Measurements from ENCODE around the gene CDH1.
"Not testable (repeated sequence)": the region's sequence is repeated elsewhere in the genome, so short reads cannot be mapped to it uniquely, and the experiment has no call there.

The CDH1 gene

GRCh38 chr16:68826652-68827051 is 89.6 kb downstream of the CDH1 start:
- H3K9me3 Mint-ChIP-seq: no peaks in the 10 kb centered on the region
- no peak overlapping the region for H3K4me3 Mint-ChIP-seq
- no peak overlapping the region for H3K27ac Mint-ChIP-seq (ENCODE audit: low read depth)
- no peaks in the 10 kb centered on the region for H3K27me3 Mint-ChIP-seq
- no peaks in the 10 kb centered on the region for H3K4me1 Mint-ChIP-seq
- ATAC-seq (replicated peaks; ENCODE audit: extremely low read depth, poor library complexity, severe bottlenecking): no peak
- peaks cover 3% of the 10 kb centered on the region for H3K36me3 Mint-ChIP-seq (ENCODE audit: insufficient read depth)
- DNase-seq (ENCODE audit: low spot score in 2 of 2): no peak

- no peak for ATAC-seq (replicated peaks; ENCODE audit: extremely low read depth, poor library complexity, severe bottlenecking)
- H3K4me1 Mint-ChIP-seq: no peaks in the 10 kb centered on the region
- no peak for DNase-seq (ENCODE audit: low spot score in 2 of 2)
- peaks cover 3% of the 10 kb centered on the region for H3K36me3 Mint-ChIP-seq (ENCODE audit: insufficient read depth)
- H3K9me3 Mint-ChIP-seq: no peaks in the 10 kb centered on the region
- H3K27ac Mint-ChIP-seq (ENCODE audit: low read depth): no peak overlapping the region
- no peaks in the 10 kb centered on the region for H3K27me3 Mint-ChIP-seq
- H3K4me3 Mint-ChIP-seq: no peak overlapping the region
Observed at GRCh38 chr16:68833251-68833650, 96.2 kb downstream of the CDH1 start.

GRCh38 chr16:68834550-68834949 is 97.5 kb downstream of the CDH1 start:
- no peaks in the 10 kb centered on the region for H3K27me3 Mint-ChIP-seq
- H3K4me3 Mint-ChIP-seq: no peak overlapping the region
- no peaks in the 10 kb centered on the region for H3K9me3 Mint-ChIP-seq
- H3K4me1 Mint-ChIP-seq: no peaks in the 10 kb centered on the region
- DNase-seq (ENCODE audit: low spot score in 2 of 2) (no peak), ATAC-seq (replicated peaks; ENCODE audit: extremely low read depth, poor library complexity, severe bottlenecking) (no peak)
- peaks cover 6% of the 10 kb centered on the region for H3K36me3 Mint-ChIP-seq (ENCODE audit: insufficient read depth)
- H3K27ac Mint-ChIP-seq (ENCODE audit: low read depth): no peak overlapping the region

GRCh38 chr16:68835970-68836369 is 98.9 kb downstream of the CDH1 start:
- Mint-ChIP-seq H3K27me3 (no peaks in the 10 kb centered on the region), H3K27ac (ENCODE audit: low read depth) (no peak overlapping the region), H3K4me3 (no peak overlapping the region), H3K9me3 (no peaks in the 10 kb centered on the region), H3K4me1 (no peaks in the 10 kb centered on the region), H3K36me3 (ENCODE audit: insufficient read depth) (peaks cover 2% of the 10 kb centered on the region)
- DNase-seq (ENCODE audit: low spot score in 2 of 2) (no peak), ATAC-seq (replicated peaks; ENCODE audit: extremely low read depth, poor library complexity, severe bottlenecking) (no peak)

- Mint-ChIP-seq H3K9me3 (no peaks in the 10 kb centered on the region), H3K27ac (ENCODE audit: low read depth) (no peak overlapping the region), H3K4me1 (peaks cover 16% of the 10 kb centered on the region), H3K4me3 (no peak overlapping the region), H3K27me3 (no peaks in the 10 kb centered on the region), H3K36me3 (ENCODE audit: insufficient read depth) (peaks cover 5% of the 10 kb centered on the region)
- ATAC-seq (replicated peaks; ENCODE audit: extremely low read depth, poor library complexity, severe bottlenecking): no peak
- DNase-seq (ENCODE audit: low spot score in 2 of 2): no peak
Observed at GRCh38 chr16:68839831-68840230, 102.7 kb downstream of the CDH1 start.

- H3K9me3 Mint-ChIP-seq; H3K27me3 Mint-ChIP-seq; H3K36me3 Mint-ChIP-seq (ENCODE audit: insufficient read depth); ATAC-seq (replicated peaks; ENCODE audit: extremely low read depth, poor library complexity, severe bottlenecking); DNase-seq (ENCODE audit: low spot score in 2 of 2): not testable (repeated sequence)
- peaks cover 27% of the 10 kb centered on the region for H3K4me1 Mint-ChIP-seq
- peak overlapping the region; percentile 92 for H3K4me3 Mint-ChIP-seq
- peak overlapping the region; percentile 91 for H3K27ac Mint-ChIP-seq (ENCODE audit: low read depth)
Observed at GRCh38 chr16:68842964-68843481, 105.9 kb downstream of the CDH1 start.

GRCh38 chr16:68843482-68844210 is 106.6 kb downstream of the CDH1 start, which contains the start of gene TANGO6:
Gene TANGO6, plus strand, starts transcription at chr16:68843531. Its CDS starts 87 bp downstream, at chr16:68843618.
- DNase-seq (ENCODE audit: low spot score in 2 of 2) (peak; percentile 85 to 89), ATAC-seq (replicated peaks; ENCODE audit: extremely low read depth, poor library complexity, severe bottlenecking) (peak; percentile 96)
- H3K9me3 Mint-ChIP-seq: no peaks in the 10 kb centered on the region
- H3K36me3 Mint-ChIP-seq (ENCODE audit: insufficient read depth): peaks cover 7% of the 10 kb centered on the region
- peak within 1 kb of the TSS; percentile 91 for H3K27ac Mint-ChIP-seq (ENCODE audit: low read depth)
- peaks cover 29% of the 10 kb centered on the region for H3K4me1 Mint-ChIP-seq
- H3K4me3 Mint-ChIP-seq: peak within 1 kb of the TSS; percentile 92
- no peaks in the 10 kb centered on the region for H3K27me3 Mint-ChIP-seq

GRCh38 chr16:68844211-68844564 is 107.1 kb downstream of the CDH1 start:
- H3K9me3 Mint-ChIP-seq: no peaks in the 10 kb centered on the region
- no peak for DNase-seq (ENCODE audit: low spot score in 2 of 2)

GRCh38 chr16:68848786-68849185 is 111.7 kb downstream of the CDH1 start:
- peaks cover 34% of the 10 kb centered on the region for H3K4me1 Mint-ChIP-seq
- H3K9me3 Mint-ChIP-seq: no peaks in the 10 kb centered on the region
- H3K4me3 Mint-ChIP-seq: no peak overlapping the region
- H3K36me3 Mint-ChIP-seq (ENCODE audit: insufficient read depth): peaks cover 4% of the 10 kb centered on the region
- DNase-seq (ENCODE audit: low spot score in 2 of 2) (no peak), ATAC-seq (replicated peaks; ENCODE audit: extremely low read depth, poor library complexity, severe bottlenecking) (no peak)
- no peak overlapping the region for H3K27ac Mint-ChIP-seq (ENCODE audit: low read depth)
- no peaks in the 10 kb centered on the region for H3K27me3 Mint-ChIP-seq

More at GRCh38 chr16:68844211-68844564, 107.1 kb downstream of the CDH1 start:
- Mint-ChIP-seq H3K36me3 (ENCODE audit: insufficient read depth) (peaks cover 5% of the 10 kb centered on the region), H3K27me3 (no peaks in the 10 kb centered on the region), H3K4me3 (peak overlapping the region; percentile 92), H3K27ac (ENCODE audit: low read depth) (peak overlapping the region; percentile 91), H3K4me1 (peaks cover 29% of the 10 kb centered on the region)
- no peak for ATAC-seq (replicated peaks; ENCODE audit: extremely low read depth, poor library complexity, severe bottlenecking)

- no peak for DNase-seq (ENCODE audit: low spot score in 2 of 2)
- Mint-ChIP-seq H3K27me3 (no peaks in the 10 kb centered on the region), H3K4me3 (no peak overlapping the region), H3K4me1 (peaks cover 25% of the 10 kb centered on the region), H3K36me3 (ENCODE audit: insufficient read depth) (peaks cover 4% of the 10 kb centered on the region), H3K27ac (ENCODE audit: low read depth) (no peak overlapping the region), H3K9me3 (no peaks in the 10 kb centered on the region)
- no peak for ATAC-seq (replicated peaks; ENCODE audit: extremely low read depth, poor library complexity, severe bottlenecking)
Observed at GRCh38 chr16:68850481-68850880, 113.4 kb downstream of the CDH1 start.

- no peak overlapping the region for H3K4me3 Mint-ChIP-seq
- peaks cover 29% of the 10 kb centered on the region for H3K4me1 Mint-ChIP-seq
- H3K27ac Mint-ChIP-seq (ENCODE audit: low read depth): no peak overlapping the region
- DNase-seq (ENCODE audit: low spot score in 2 of 2) (no peak), ATAC-seq (replicated peaks; ENCODE audit: extremely low read depth, poor library complexity, severe bottlenecking) (no peak)
- H3K9me3 Mint-ChIP-seq: no peaks in the 10 kb centered on the region
- peaks cover 4% of the 10 kb centered on the region for H3K36me3 Mint-ChIP-seq (ENCODE audit: insufficient read depth)
- H3K27me3 Mint-ChIP-seq: no peaks in the 10 kb centered on the region
Observed at GRCh38 chr16:68851601-68852000, 114.5 kb downstream of the CDH1 start.

GRCh38 chr16:68857479-68857878 is 120.4 kb downstream of the CDH1 start:
- ATAC-seq (replicated peaks; ENCODE audit: extremely low read depth, poor library complexity, severe bottlenecking) (no peak), DNase-seq (ENCODE audit: low spot score in 2 of 2) (no peak)
- H3K9me3 Mint-ChIP-seq: no peaks in the 10 kb centered on the region
- H3K4me1 Mint-ChIP-seq: peaks cover 24% of the 10 kb centered on the region
- peaks cover 17% of the 10 kb centered on the region for H3K36me3 Mint-ChIP-seq (ENCODE audit: insufficient read depth)
- no peaks in the 10 kb centered on the region for H3K27me3 Mint-ChIP-seq
- H3K27ac Mint-ChIP-seq (ENCODE audit: low read depth): no peak overlapping the region
- no peak overlapping the region for H3K4me3 Mint-ChIP-seq

- H3K36me3 Mint-ChIP-seq (ENCODE audit: insufficient read depth): peaks cover 28% of the 10 kb centered on the region
- H3K27ac Mint-ChIP-seq (ENCODE audit: low read depth): no peak overlapping the region
- no peaks in the 10 kb centered on the region for H3K9me3 Mint-ChIP-seq
Observed at GRCh38 chr16:68859828-68860227, 122.7 kb downstream of the CDH1 start.

More at GRCh38 chr16:68859828-68860227, 122.7 kb downstream of the CDH1 start:
- no peak overlapping the region for H3K4me3 Mint-ChIP-seq
- ATAC-seq (replicated peaks; ENCODE audit: extremely low read depth, poor library complexity, severe bottlenecking): no peak
- peaks cover 16% of the 10 kb centered on the region for H3K4me1 Mint-ChIP-seq
- DNase-seq (ENCODE audit: low spot score in 2 of 2): no peak
- H3K27me3 Mint-ChIP-seq: no peaks in the 10 kb centered on the region
